Kidney capillary endothelial cell (primary cell): Measurements from ENCODE around the gene MAD1L1.

Experiments
- DNase-seq: peaks from one replicate; pipeline ENCODE4 v3.0.0-alpha.2; 2018; ENCODE audit warnings: low spot score

The MAD1L1 gene

GRCh38 chr7:2012044-2012900, 220.5 kb downstream of the MAD1L1 start:
- no peak for DNase-seq

DNA sequence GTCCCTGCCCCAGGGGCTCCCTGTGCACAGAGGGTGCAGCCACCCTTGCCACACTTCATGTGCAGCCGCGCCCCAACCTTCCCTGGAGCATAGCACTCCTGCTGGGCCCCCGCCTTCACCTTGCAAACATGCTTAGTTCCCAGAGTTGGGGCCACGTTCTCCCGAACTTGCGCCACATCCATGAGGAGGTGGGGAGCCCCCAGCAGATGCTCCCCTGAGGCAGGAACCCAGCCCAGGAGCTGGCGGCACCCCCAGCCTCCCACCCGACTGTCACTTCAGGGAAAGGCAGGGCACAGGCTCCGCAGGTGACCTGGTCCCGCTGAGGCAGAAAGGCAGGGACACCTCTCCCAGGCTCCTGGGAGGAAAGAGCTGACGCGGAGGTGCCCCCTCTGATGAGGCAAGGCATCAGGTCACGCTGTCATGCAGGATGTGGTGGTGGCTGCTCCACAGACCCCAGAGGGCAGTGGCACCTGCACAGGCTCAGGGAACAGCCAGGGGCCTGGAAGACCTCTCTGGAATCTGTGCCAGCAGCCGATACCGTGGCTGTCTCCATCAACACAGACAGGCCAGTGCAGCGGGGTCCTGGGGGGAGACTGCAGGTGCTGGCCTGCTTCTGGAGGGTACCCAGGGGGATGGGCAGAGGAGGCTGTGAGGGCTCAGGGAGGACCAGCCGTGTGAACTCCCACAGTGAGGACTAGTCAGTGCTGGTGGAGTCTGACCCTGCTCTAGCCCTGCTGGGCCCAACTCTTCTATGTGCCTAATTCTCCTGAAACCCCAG, 221.3 kb downstream of the MAD1L1 start:
- no peak for DNase-seq

- no peak for DNase-seq
These were observed 222.0 kb downstream of the MAD1L1 start for GRCh38 chr7:2010551-2011265.

- no peak for DNase-seq
These were observed 222.6 kb downstream of the MAD1L1 start for GRCh38 chr7:2010101-2010500.

GRCh38 chr7:2009541-2010001, 223.2 kb downstream of the MAD1L1 start:
- DNase-seq = no peak

DNA sequence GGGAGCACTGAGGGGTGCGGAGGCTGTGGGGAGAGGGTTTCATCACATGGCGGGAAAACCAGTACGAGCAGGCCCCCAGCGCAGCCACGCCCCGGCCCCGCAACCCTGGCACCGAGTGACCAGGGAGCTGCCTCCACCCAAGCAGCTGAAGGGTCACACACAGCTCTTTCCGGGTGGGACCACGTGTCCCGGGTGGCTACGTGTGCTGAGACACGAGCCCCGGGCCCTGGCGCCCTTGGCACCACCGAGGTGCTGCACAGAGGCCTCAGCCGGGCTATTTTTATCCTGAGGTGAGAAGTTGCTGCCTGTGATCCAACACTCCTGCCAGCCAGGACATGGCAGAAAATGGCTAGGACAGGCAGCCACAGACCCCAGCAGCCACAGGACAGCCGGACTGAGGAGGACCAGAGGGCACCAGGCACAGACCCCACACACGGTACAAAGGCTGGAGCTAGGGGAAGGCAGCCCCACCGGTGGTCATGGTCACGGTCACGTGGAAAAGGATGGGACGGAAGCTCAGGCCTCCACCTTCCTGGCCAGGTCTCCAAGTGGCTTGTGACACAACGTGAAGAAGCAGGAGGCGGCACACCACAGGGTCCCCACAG, 223.7 kb downstream of the MAD1L1 start:
- DNase-seq = no peak

DNA sequence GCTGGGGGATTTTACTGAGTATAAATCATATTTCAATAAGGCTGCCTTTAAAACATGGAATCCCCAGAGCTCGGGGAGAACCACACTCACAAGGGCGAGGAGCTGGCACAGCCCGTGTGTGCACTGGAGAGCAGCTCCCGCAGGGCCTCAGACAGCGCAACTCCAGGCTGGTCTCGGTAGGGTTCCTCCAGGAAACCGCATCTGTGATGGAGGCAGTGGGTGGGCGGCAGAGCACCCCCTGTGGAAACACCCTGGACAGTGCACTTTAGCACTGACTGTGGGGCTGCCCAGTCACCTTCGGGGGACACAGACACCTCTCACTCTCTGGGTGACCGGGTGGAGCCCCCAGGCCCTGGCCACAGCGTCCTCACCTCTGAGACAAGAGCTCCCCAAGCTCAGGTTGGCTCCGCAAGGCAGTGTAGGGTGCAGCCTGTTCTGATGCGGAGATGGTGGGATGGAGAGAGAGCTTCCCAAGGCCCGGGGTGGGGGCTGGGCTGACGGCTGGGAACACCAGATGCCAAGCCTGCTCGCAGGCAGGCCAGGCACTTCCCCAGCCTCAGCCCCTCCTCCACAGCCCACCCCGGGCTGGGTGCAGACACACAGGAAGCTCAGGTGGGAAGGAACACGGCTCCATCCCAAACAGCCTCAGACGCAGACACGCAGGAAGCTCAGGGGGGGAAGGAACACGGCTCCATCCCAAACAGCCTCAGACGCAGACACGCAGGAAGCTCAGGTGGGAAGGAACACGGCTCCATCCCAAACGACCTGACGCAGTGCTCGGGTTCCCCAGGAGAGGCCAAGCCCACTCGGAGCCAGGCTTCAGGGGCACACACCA, 224.4 kb downstream of the MAD1L1 start:
- no peak for DNase-seq

GRCh38 chr7:2007551-2007950, 225.2 kb downstream of the MAD1L1 start:
- no peak for DNase-seq

DNA sequence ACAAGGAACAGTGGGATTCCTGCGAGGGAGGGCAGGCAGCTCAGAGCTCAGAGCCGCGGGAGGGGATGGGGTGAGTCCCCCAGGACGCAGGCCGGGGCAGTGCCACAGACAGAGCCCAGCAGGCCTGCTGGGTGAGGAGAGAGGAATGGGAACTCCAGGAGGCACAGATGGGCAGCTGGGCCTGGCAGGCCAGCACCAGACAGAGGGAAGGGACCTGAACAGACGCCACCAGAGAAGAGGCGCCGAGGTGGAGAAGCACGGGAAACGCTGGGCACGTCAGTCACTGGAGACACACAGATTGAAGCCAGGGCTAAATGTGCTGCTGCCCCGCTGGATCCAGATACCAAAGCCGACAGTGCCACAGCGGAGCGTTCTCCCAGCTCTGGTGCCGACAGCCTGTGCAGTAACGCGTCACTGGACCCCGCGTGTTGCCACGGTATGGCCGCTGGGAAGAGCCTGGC, 225.8 kb downstream of the MAD1L1 start:
- DNase-seq = no peak

- DNase-seq = no peak
These were observed 226.4 kb downstream of the MAD1L1 start for GRCh38 chr7:2006231-2006771.

DNA sequence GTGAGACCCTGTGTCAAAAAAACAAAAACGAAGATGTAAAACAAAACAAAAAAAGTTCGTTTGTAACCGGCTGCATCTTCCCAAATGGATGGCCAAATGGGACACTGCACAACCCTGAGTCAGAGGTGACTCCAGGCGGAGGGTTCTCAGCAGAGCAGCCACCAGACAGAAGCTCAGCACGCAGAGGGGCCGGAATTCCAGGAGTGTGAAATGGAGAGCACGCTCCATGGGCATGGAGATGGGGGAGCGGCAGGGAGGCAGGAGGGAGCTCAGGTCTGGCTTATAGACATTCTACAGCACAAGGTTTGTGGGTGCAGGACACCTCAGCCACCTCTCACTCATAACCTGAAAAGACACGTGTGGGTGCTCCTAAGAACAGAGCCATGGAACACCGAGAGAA, 227.0 kb downstream of the MAD1L1 start:
- DNase-seq = no peak

DNA sequence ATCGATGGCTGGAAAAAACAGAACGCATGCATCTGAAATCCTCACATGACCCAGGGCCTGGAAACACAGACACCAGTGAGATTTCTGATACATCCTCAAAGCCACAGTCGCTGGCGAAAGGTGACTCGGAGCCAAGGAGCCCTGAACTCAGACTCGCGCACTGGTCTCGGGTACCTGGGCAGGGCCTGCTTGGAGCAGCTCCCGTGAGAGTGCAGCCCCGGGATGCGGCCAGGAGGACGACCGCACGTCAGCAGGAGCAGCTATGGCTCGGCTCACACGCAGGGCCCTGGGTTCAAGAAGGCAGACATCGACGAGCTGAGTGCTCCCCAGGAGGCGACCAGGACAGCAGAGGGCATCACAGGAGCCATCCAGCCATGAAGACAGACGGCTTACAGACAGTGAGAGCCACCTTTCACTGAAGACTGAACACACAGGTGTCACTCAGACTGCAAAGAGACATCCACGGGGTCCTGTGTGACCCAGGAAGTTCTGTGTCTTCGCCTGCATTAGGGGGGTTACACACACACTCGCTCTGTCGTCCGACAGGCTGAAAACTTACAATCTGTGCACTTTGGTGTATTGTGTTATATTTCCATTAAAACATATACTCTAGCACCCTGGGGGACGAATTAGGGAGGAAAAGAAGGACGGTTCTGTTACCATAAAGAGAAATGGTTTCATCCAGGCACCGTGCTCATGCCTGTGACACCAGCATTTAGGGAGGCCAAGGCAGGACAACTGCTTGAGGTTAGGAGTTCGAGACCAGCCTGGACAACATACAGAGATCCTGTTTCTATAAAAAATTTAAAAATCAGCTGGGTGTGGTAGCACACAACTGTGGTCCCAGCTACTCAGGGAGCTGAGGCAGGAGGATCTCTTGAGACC, 227.7 kb downstream of the MAD1L1 start:
- no peak for DNase-seq

DNA sequence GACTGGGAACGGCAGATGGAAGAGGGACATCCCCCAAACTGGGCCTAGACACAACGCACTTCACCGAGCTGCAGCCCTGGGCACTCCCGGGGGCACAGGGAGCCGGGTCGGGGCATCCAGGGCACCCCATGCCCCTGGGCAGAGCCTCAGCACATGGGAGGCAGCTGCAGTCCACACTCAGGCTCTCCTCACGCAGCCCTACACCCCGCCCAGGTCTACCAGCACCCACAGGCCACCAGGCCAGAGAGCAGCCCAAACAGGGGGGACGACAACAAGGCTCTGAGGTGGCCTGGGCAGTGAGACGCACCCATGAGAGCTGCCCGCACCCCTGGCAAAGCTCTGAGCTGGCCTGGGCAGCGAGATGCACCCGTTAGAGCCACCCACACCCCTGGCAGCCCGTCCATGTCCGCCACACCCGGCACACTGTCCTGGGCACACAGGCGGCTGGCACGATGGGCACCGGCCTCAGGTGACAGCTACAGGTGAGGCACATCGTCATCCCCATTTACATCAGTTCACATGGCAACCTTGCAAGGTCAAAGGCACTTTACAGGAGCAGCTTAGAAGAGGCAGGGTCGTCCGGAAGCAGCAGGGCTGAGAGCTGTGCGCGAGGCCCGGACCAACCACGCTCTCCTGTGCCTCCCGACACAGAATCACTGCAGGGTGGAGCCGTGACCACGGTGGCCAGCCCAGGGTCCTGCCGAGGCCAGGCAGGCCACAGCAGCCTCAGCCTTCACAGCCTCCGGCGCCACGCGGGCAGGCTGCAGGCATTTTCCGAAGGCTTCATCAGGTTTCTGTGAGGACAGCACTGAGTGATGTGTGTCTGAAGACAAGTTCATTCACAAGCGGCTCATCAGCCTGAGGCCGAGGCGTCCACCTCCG, 228.6 kb downstream of the MAD1L1 start:
- DNase-seq = no peak

GRCh38 chr7:2003451-2003930, 229.3 kb downstream of the MAD1L1 start:
- no peak for DNase-seq

DNA sequence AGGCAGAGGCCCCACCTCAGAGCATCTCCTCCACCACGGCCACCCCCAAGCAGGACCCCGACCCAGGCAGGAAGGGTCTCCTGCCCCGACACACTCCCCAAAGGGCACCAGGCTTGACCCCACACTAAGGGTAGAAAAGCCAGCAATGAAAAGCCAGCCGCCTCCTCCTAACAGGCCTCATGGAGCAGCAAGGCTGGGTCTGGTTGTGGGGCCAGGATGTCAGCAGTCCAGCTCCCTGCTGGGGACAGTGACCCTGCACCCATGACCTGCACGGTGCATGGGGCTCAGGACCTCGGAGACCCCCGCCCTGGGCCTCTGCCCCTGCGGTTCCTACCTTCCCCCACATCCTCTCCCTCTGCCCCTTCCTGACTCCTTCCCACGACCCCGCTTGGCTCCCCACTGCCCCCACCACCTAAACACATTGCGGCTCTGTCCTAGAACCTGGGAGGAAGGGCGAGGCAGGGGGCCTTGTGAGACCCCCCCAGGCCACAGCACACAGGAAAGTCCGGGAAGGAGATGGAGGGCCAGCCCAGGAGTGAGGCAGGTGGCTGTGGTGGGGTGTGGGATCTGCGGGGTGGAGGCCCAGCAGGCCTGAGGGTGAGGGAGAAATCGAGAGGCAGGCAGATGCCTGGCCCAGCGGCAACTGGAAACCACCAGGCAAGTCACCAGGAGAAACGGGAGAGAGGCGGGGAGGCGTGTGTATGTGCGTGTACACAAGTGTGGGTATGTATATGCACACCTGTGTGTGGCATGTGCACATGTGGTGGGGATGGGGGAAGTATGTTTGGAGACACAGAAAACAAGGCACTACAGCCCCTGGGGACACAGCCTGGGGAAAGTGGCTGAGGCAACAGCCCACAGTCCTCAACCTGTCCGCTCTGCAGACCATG, 229.9 kb downstream of the MAD1L1 start:
- no peak for DNase-seq

- DNase-seq = no peak
These were observed 230.9 kb downstream of the MAD1L1 start for GRCh38 chr7:2001601-2002442.
